ENCODE measurements around the gene TNFRSF21. TPM values are rescaled to one million over a fixed set of nuclear protein-coding genes. Genes with fewer than 3 reads are reported as not detected.

Gene TNFRSF21
- total and polyA plus RNA-seq, 11 donors = 2.7 to 18.1 (median 5.6) TPM

DNA sequence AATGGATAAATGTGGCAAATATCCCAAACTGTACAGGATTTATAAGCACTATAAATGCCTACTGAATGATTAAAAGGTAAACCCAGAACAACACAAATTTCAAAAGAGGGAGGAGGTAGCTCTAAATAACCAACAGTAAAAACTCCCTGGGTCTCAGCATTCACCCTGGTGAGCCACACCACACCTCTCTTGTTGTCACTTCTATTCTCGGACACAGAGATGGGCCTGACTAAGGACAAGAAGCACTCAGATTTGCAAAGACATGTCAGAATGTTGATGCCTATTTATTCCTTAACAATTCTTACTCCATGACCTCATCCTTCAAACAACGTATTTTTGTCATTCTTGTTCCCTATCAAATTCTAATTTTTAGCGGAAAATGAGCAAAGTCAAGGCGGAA, 14.7 kb downstream of the TNFRSF21 start:
- no peak overlapping the region for H3K4me3 ChIP-seq
- no peaks in the 10 kb centered on the region for H3K4me1 ChIP-seq
- intact Hi-C loops (cut with DNase I) = no loop called here
- TF ChIP-seq POLR2A (IDR thresholded peaks at IDR 0.05) = no peak
- TF ChIP-seq, protein P1, sequence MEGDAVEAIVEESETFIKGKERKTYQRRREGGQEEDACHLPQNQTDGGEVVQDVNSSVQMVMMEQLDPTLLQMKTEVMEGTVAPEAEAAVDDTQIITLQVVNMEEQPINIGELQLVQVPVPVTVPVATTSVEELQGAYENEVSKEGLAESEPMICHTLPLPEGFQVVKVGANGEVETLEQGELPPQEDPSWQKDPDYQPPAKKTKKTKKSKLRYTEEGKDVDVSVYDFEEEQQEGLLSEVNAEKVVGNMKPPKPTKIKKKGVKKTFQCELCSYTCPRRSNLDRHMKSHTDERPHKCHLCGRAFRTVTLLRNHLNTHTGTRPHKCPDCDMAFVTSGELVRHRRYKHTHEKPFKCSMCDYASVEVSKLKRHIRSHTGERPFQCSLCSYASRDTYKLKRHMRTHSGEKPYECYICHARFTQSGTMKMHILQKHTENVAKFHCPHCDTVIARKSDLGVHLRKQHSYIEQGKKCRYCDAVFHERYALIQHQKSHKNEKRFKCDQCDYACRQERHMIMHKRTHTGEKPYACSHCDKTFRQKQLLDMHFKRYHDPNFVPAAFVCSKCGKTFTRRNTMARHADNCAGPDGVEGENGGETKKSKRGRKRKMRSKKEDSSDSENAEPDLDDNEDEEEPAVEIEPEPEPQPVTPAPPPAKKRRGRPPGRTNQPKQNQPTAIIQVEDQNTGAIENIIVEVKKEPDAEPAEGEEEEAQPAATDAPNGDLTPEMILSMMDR (IDR thresholded peaks at IDR 0.05) = no peak
- peaks cover 0 to 15% (median 0%) of the 10 kb centered on the region in 12 donors for H3K9me3 ChIP-seq
- DNase-seq (no peak), ATAC-seq (no peak)
- H3K27me3 ChIP-seq = no peaks in the 10 kb centered on the region
- no peaks in the 10 kb centered on the region for H3K36me3 ChIP-seq
- no peak overlapping the region for H3K27ac ChIP-seq
- 73 to 89% (median 80%) methylated on average over 4 of the region's 4 CpGs for WGBS, 4 donors

DNA sequence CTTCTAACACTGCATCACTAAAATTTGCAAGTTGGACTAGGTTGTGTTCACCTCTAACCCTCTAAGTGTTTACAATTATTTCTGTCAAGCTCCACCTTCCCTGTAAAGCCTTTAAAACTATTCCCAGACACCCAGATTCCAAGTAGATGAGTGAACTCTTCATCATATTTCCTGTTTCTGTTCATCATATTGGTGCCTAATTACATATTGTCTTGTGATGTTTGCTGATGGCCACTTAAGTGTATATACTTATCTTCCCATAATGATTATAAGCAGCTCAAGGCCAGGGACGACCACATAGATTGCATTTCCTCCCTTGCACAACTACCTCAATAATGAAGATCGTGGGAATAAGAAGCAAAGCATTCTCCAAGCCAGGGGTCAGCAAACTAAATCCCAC, 16.8 kb downstream of the TNFRSF21 start:
- 79 to 86% (median 80%) methylated on average over 2 of the region's 2 CpGs for WGBS, 4 donors
- Histone ChIP-seq H3K4me1 (no peaks in the 10 kb centered on the region), H3K36me3 (no peaks in the 10 kb centered on the region), H3K9me3 (peaks cover 0 to 15% (median 0%) of the 10 kb centered on the region in 12 donors), H3K27me3 (no peaks in the 10 kb centered on the region), H3K4me3 (no peak overlapping the region), H3K27ac (no peak overlapping the region)
- no peak for DNase-seq
- no peak for TF ChIP-seq POLR2A (IDR thresholded peaks at IDR 0.05)
- TF ChIP-seq, protein P1 (IDR thresholded peaks at IDR 0.05) = no peak
- intact Hi-C loops (cut with DNase I) = no loop called here
- no peak for ATAC-seq

DNA sequence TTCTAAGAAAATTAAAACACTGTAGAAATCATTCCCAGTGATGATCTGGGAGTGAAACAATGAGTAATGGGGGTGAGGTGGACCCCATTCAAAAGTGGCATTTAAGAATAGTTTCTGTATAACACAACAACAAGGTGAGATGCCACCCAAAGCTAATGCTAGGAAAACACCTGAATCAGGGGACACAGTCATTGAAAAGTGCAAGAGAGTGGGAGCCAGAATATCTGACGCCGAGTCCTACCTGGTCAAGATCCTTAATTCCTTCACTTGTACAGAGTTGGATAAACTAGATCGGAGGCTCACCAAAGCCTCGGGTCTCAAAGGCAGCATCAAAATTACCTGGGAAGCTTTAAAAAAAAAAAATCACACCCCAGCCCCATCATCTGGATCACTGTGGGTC, 17.7 kb downstream of the TNFRSF21 start:
- 94 to 99% (median 97%) methylated on average over 4 of the region's 4 CpGs for WGBS, 4 donors
- Histone ChIP-seq H3K9me3 (peaks cover 0 to 15% (median 0%) of the 10 kb centered on the region in 12 donors), H3K36me3 (no peaks in the 10 kb centered on the region), H3K4me3 (no peak overlapping the region), H3K4me1 (no peaks in the 10 kb centered on the region), H3K27me3 (no peaks in the 10 kb centered on the region), H3K27ac (no peak overlapping the region)
- ATAC-seq = no peak
- no peak for TF ChIP-seq POLR2A (IDR thresholded peaks at IDR 0.05)
- TF ChIP-seq, protein P1 (IDR thresholded peaks at IDR 0.05) = no peak
- DNase-seq = no peak
- intact Hi-C loops (cut with DNase I) = no loop called here

DNA sequence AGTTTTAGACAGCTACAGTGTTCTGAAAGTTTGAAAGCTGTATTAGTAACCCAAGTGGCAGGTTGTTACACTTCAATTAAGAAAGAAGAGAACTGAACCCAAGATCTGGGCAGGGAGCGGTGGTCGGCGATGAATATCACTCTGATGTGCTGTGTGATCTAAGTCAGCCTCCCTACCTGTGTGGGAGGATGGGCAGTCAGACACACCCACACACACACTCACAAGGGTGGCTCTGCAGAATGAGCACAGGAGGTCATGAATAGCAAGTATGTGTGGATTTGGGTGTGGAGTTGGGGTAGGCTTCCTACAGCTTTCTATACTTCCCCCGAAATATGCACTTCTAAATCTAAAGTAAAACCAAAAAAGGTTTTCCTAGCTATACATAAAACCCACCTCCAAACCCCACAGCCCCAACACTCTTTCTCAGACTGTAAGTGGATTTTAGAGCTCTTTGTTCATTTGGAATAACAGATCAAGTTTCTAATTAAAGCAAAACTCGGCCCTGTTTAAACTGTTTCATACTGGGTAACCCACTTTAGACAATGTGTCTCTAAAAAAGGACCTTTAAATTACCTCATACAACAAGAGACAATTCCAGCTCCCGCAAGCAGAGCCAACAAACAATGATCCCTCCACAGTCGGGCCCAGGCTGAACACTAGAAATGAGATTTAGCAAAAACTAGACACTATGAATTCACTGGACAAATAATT, 19.4 kb downstream of the TNFRSF21 start:
- 93 to 95% (median 95%) methylated on average over 7 of the region's 7 CpGs for WGBS, 4 donors
- intact Hi-C loops (cut with DNase I) = no loop called here

More for the DNA sequence above, 19.4 kb downstream of the TNFRSF21 start:
- no peaks in the 10 kb centered on the region for H3K4me1 ChIP-seq
- H3K36me3 ChIP-seq = peaks cover 0 to 7% (median 0%) of the 10 kb centered on the region in 9 donors
- no peak for ATAC-seq
- DNase-seq = no peak
- H3K27ac ChIP-seq = no peak overlapping the region
- H3K4me3 ChIP-seq = no peak overlapping the region
- H3K27me3 ChIP-seq = no peaks in the 10 kb centered on the region
- H3K9me3 ChIP-seq = peaks cover 0 to 15% (median 0%) of the 10 kb centered on the region in 12 donors
- TF ChIP-seq, protein P1 (IDR thresholded peaks at IDR 0.05) = no peak
- TF ChIP-seq POLR2A (IDR thresholded peaks at IDR 0.05) = no peak

Measured in heart left ventricle (tissue), 16 donors.